Stimulated activated CD8-positive, alpha-beta memory T cell treated with anti-CD3 and anti-CD28 coated beads, Interleukin-12 subunit alpha, Interleukin-12 subunit beta, amount 100 ng/mL, for 4 hours (primary cell): ENCODE data around the gene NFS1.
"Not testable (repeated sequence)": the region's sequence is repeated elsewhere in the genome, so short reads cannot be mapped to it uniquely, and the experiment has no call there.

Experiments used
- DNase-seq: peaks from one replicate; pipeline ENCODE4 v3.0.0-alpha.2; 2020; ENCODE audit warnings: low read depth

The NFS1 gene

DNA sequence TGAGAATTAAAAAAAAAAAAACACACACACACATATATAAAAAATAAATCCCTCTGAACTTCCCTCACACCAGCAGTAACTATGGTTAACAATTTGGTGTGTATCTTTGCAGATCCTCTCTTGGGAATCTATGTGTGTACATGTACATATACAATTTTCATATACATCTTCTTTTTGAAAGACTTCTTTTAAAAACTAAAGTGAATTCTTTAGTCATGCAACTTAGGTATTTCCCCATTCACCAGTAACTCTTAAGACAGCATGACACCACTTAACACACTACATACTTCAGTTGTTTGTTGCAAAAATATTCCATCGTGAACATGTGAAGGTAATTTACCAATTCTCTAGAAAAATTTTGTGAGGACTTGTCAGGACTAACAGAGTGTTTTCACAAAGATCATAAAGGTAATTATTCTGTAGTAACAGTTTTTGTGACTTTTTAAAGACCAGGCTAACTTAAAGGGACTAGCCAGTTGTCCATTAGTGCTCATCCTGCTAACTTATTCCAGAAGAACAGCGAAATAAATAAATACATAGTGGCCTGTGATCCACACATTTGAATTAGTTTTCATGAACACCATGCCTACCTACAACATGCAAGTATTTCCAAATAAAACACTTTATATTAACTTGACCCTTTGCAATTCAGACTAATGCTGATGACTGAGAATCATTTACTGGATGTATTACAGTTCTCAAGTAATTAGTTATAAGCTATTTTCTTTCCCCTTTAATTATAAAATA lies 30.9 kb upstream of the NFS1 start:
- no peak for DNase-seq

DNA sequence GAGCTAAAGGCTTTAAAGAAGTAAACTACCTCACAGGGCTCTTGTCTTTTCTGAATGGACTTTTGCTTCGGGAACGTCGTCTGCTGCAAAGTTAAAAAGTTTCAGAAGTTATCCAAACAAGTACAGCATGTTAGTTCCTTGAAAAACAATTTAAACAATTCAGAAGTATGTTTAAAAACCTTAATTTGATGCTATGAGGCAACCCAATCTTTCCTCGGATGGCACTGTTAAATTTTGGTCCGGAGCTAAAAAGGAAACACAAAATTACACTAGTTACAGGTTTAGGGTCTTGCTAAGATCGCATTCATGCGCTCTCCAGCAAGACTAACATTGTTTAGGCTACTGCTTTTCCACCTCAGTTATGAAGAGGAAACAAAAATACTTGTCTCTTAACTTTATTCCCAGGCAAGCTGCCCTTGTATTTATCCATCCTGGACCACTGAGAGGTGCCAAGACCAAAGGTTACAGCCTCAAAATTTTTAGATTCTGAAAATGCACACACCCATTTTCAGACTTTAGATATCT lies 30.2 kb upstream of the NFS1 start:
- DNase-seq = no peak

DNA sequence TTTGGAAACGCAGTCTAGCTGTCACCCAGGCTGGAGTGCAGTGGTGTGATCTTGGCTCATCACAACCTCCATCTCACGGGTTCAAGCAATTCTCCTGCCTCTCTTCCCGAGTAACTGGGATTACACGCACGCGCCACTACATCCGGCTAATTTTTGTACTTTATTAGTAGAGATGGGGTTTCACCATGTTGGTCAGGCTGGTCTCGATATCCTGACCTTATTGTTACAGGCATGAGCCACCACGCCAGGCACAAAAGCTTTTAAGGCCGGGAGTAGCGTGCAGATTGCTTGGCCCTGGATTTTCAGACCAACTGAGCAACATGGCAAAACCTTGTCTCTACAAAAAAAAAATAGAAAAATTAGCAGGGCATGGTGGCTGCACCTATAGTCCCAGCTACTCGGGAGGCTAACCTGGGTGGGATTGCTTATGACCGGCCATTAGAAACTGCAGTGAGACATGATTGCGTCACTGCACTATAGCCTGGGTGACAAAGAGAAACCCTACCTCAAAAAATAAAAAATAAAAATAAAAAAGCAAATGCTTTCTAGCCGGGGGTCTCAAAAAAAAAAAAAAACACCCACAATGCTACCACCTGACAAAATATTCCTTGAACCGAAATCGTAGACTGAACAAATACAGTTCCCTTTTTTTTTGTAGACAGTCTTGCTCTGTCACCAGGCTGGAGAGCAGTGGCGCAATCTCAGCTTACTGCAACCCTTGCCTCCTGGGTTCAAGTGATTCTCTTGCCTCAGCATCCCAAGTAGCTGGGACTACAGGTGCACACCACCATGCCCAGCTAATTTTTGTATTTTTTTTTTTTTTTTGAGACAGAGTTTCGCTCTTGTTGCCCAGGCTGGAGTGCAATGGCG lies 27.9 kb upstream of the NFS1 start:
- no peak for DNase-seq

DNA sequence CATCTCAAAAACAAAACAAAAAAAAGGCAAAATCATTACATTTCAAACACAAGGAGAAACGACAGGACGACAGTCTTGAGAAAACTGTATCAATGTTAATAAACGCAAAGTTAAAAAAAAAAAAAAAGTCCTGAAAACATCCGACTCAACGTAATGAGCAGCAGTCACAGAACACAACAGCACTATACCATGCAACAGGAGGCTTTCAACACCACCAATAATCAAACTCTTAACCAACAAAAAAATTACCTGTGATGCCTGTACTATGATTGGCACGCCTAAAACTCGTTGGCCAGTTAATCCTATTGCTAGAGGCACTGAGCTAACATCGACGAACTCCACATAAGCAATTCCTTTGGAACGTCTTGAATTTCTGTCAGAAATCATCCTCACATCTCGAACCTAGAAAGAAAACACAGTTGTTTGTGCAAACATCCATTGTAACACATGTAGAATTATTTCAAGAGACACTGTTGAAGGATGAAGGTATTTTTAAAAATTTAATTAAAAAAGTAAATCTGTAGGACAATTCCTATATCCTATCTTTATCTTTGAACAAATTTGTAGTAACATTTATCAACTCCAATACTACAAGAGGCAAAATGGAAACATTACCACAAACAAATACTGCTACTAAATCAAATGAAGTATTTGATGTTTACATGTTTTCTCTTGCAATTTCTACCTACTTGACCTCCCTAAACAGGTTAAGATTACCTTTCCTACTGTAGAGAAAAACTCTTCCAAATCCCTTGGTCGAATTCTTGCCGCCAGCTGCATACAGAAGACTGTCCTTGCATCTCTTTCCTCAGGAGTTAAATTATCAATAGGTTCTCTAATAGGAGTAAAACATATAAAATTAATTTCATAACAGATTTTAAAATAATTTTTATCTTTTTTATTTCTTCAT lies 25.4 kb upstream of the NFS1 start:
- no peak for DNase-seq

DNA sequence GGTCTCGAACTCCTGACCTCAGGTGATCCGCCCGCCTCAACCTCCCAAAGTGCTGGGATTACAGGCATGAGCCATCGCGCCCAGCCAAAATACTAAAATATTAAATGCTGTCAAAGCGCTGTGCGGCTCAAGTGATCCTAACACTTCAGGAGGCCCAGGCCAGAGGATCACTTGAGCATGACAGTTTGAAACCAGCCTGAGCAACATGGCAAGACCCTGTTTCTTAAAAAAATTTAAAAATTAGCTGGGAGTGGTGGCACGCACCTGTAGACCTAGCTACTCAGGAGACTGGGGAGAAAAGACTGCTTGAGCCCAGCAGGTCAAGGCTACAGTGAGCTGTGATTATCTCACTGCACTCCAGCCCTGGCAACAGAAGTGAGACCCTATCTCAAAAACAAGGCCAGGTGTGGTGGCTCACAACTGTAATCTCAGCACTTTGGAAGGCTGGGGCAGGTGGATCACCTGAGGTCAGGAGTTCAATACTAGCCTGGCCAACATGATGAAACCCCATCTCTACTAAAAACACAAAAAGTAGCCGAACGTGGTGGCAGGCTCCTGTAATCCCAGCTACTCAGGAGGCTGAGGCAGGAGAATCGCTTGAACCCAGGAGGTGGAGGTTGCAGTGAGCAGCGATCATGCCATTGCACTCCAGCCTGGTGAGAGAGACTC lies 24.6 kb upstream of the NFS1 start:
- DNase-seq = not testable (repeated sequence)

DNA sequence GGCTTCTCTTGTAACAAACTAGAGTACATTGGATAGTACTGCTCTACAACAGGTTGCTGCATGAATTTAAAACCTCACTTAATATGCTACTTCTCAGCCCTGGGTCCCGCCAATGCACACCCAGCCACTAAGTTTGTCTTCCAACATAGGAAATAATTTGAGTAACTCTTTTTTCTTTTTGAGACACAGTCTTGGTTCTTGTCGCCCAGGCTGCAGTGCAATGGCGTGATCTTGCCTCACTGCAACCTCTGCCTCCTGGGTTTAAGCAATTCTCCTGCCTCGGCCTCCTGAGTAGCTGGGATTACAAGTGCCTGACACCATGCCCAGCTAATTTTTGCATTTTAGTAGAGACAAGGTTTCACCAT lies 24.1 kb upstream of the NFS1 start:
- DNase-seq = not testable (repeated sequence)

DNA sequence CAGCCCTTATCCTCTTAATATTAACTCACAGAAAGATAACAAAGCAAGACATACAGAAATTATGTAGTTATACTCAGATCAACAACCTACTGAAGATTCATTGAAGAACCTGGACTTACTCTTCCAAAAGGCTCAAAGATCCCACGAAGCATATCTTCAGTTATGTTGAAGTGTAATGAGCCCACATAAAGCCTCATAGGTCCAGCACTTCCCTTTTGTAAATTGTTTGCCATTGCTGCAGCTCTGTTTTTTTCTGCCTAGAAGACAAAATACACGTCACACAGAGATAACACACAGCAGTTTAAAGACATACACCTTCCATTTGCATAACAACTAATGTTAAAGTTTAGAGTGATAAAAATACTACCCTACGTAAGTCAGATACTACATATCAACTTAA lies 22.5 kb upstream of the NFS1 start:
- no peak for DNase-seq

DNA sequence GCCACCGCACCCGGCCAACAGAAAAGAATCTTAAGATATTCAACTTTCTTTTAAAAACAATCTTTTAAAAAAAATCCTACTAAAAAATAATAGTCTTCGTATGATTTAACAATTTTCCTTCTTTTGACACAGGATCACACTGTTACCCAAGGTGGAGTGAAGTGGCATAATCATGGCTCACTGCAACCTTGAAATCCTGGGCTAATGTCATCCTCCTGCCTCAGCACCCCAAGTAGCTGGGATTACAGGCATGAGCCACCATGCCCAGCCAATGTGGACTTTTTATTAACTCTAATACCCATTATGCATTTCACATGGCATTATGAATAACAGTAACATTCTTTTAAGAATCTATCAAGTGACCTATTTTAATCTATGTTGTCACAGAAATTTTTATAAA lies 22.1 kb upstream of the NFS1 start:
- DNase-seq = no peak

DNA sequence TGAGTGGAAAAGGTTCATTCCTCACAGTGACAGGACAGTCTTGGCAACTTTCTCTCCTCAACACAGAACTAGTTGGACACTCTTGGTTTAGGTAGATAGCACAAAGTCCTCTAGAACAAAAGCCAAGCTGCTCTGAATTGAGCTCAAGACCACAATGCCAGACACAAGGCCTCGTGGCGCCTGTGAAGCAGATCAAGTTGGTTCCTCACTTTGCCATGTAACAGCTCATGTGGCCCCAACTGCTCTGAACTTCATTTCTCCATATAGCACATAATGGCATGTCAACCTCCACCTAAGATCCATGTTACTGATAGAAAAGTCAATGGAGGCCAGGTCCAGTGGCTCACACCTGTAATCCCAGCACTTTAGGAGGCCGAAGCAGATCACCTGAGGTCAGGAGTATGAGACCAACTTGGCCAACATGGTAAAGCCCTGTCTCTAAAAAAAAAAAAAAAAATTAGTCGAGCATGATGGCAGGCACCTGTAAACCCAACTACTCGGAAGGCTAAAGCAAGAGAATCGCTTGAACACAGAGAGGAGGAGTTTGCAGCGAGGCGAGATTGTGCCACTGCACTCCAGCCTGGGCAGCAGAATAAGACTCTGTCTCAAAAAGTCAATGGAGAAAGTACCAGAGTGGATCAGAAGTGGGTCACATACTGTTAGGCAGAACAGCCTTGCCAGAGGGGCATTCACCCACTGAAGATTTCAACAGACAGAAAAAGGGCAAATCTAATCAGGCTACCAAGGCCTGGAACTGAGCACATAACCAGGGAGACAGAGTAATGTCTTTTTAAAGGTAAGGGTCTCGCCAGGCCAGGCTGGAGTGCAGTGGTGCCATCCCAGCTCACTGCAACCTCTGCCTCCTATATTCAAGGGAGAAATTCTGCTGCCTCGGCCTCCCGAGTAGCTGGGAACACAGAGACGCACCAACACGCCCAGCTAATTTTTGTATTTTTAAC lies 21.3 kb upstream of the NFS1 start:
- no peak for DNase-seq

DNA sequence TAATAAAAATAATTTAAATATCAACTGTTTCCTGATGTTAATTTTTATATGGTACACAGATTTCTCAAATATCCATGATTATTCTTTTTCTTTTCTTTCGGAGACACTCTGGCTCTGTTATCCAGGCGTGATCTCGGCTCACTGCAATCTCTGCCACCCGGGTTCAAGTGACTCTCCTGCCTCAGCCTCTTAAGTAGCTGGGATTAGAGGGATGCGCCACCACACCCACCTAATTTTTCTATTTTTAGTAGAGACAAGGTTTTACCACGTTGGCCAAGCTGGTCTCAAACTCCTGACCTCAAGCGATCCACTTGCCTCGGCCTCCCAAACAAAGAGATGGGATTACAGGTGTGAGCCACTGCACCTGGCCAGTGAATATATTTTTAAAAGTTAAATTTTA lies 20.6 kb upstream of the NFS1 start:
- DNase-seq = no peak

DNA sequence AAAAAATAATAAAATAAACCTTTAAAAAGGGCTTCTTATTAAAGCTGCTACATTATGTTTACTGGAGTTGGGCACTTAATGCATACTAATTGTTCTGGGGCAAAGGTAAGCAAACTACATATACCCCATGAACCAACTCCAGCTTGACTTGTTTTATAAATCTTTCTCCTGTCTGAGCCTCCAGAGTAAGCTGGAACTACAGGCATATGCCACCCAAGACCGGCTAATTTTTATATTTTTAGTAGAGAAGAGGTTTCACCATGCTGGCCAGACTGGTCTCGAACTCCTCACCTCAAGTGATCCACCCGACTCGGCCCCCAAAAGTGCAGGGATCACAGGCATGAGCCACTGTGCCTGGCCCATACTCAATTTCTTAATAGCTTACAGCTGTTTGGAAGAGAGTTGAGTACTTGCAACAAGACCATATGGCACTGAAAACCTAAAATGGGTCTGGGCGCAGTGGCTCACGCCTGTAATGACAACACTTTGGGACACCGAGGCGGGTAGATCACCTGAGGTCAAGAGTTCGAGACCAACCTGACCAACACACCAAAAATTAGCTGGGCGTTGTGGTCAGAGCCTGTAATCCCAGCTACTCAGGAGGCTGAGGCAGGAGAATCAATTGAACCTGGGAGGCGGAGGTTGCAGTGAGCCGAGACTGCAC lies 20.0 kb upstream of the NFS1 start:
- DNase-seq = no peak

DNA sequence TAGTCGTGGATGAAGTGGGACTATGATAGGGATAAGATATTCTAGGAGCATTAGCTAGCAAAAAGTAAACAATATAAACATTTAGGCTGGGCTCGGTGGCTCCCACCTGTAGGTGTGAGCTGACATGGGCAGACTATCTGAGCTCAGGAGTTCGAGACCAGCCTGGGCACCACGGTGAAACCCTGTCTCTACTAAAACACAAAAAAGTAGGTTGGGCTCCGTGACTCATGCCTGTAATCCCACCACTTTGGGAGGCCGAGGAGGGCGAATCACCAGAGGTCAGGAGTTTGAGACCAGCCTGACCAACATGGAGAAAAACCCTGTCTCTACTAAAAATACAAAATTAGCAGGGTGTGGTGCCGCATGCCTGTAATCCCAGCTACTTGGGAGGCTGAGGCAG lies 19.2 kb upstream of the NFS1 start:
- not testable (repeated sequence) for DNase-seq

DNA sequence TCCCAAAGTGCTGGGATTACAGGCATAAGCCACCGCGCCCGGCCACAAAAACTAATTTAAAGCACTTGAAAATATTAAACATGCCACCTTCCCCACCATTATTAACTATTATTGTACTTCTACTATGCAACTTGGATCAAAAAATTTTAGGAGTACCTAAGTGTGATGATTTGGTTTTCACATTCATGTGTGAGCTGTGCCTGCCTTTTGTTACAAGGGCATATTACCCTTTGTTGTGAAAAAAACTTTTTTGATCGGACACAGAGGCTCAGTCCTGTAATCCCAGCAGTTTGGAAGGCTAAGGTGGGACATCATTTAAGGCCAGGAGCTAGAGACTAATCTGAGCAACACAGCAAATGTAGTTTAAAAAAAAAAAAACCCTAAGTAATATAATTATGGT lies 17.2 kb upstream of the NFS1 start:
- no peak for DNase-seq

DNA sequence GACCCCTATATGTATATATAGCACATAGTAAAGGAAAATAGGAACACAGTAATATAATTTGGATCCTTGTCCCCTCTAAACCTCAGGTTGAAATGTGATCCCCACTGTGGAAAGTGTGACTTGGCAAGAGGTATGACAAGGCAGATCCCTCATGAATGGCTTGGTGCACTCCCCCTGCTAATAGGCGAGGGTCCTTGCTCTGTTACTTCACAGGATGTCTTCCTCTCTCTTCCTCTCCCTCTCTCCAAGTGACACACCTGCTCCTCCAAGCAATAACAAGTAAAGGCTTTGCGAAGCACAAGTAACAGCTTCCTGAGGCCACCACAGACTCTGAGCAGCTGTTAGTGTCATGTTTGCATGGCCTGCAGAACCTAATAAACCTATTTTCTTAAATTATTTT lies 16.5 kb upstream of the NFS1 start:
- no peak for DNase-seq

DNA sequence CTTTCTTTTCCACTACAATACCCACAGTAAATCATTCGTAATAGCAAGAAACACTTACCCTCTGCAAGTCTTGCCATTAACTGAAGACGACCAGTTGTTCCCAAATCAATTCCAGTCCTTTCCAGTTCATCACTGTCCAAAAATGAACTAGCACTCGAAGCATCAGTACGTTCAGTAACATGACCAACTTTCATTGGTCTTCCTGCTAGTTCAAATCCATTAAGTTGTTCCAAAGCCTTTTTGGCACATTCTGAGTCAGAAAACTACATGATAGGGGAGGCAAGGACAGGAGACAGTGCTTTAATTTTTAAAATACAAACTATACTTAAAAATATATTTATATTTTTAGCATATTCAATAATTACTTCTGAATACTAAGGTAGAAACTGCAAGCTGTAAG lies 15.0 kb upstream of the NFS1 start:
- DNase-seq = no peak

DNA sequence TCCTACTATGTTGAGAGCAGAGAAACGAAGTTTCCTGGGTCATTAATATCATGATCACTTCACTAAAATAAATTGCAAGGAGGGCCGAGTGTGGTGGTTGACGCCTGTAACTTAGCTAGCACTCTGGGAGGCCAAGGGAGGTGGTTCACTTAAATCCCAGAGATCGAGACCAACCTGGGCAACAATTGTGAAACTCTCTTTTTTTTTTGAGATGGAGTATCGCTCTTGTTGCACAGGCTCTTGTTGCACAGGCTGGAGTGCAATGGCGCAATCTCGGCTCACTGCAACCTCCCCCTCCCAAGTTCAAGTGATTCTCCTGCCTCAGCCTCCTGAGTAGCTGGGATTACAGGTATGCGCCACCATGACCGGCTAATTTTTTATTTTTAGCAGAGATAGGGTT lies 14.0 kb upstream of the NFS1 start:
- DNase-seq = not testable (repeated sequence)

DNA sequence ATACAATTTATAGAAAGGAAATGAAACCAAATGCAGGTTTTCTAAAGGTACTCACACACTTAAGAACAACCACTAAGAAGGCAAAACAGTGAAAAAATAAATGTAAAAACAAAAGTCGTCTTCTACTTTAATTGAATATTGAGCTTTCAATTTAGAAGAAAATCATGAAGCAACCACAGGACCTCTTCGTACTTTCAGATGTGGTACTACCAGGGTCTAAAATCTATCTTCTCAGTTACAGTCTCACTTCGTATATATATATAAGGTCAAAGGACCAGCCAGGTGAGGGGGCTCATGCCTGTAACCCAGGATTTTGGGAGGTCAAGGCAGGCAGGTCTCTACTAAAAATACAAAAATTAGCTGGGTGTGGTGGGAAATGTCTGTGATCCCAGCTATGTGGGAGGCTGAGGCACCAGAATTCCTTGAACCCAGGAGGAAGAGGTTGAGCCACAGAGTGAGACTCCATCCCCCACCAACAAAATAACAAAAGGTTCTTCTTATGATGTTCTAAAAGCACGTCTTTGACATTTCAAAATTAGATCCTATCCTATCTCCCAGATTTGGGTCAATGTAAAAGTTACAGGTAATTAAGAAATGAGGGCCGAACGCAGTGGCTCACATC lies 12.5 kb upstream of the NFS1 start:
- DNase-seq = no peak

DNA sequence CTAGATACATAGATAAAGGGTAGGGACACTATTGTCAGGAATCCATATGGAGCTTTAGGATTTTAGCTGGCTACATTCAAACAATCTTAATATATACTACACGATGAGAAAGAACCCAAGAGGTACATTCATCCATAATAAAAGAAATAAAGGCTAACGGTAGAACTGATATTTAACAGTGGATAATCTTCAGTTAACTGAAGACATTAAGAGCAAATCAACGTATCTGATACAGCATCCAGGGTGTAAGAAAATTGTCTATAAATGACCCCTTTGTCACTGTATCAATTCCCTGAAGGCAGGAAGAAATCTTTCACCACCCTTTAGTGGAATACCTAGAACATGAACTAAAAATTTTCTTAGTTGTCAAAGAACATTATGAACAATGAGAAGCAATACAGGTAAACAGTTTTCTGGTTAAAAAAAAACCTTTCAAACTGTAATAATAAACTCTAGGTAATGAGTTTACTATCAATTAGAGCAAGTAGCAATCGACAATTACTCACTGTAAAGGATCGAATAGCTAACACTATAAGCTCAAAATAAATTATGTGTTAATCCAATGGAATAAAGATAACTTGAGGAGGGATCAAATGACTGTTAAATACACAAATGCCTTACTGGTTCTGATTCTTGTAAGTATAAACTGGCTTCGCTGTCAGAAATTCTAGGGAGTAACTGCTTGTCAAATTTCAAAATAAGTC lies 11.9 kb upstream of the NFS1 start:
- DNase-seq = no peak

DNA sequence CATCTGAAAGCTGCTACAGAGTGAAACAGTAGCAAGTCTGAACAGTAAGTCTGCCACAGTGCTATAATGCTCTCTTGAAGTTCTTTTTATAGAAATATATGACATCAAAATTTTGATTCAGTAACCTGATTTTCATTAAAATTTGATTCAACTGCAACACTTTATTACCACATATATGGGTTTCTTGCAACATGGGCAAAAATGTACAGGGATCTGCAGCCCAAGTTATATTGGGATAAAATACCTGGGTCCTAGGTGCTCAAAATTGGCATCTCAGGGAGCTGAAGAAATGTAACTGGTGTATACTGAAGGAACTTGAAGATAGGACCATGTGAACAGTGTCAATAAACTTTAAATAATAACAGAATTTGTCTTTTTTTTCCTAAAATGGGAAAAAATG lies 10.9 kb upstream of the NFS1 start:
- no peak for DNase-seq
